ENCODE results near the gene GALNT7. TPM values are rescaled to one million over a fixed set of nuclear protein-coding genes. Genes with fewer than 3 reads are reported as not detected.

Gene GALNT7
- polyA plus RNA-seq, 3 donors = 12.3 to 29.0 (median 19.7) TPM

Small RNAs within 50 kb of the gene (small RNA-seq; reads per million reads assigned to genes)
- not detected for gene MIR548T (ENCODE audit: insufficient read length, low read depth)
- not detected for gene RN7SL253P (ENCODE audit: insufficient read length, low read depth)

Other genes starting within 250 kb of the GALNT7 start
- 100 to 1,000 TPM; 129 to 299 (median 248) TPM for gene HMGB2, start 165.5 kb downstream of the GALNT7 start, polyA plus RNA-seq
- 10 to 100 TPM; 16.5 to 32.2 (median 21.8) TPM for gene SAP30, start 202.1 kb downstream of the GALNT7 start, polyA plus RNA-seq
- gene SCRG1, start 230.3 kb downstream of the GALNT7 start, polyA plus RNA-seq = under 1 TPM; 0.07 to 0.24 (median 0.08) TPM